ENCODE measurements around the gene GSG1L.
"Not testable (repeated sequence)": the region's sequence is repeated elsewhere in the genome, so short reads cannot be mapped to it uniquely, and the experiment has no call there.

Gene GSG1L

GRCh38 chr16:27745348-27745747 is 318.2 kb downstream of the GSG1L start:
- DNase-seq, result no peak

- DNase-seq, result no peak
These were observed 319.6 kb downstream of the GSG1L start for GRCh38 chr16:27743963-27744362.

- DNase-seq, result not testable (repeated sequence)
These were observed 320.5 kb downstream of the GSG1L start for GRCh38 chr16:27743001-27743400.

- DNase-seq, result no peak
These were observed 321.2 kb downstream of the GSG1L start for GRCh38 chr16:27742333-27742732.

- DNase-seq, result no peak
These were observed 322.9 kb downstream of the GSG1L start for GRCh38 chr16:27740496-27741201.

GRCh38 chr16:27739606-27740357 is 323.7 kb downstream of the GSG1L start:
- no peak for DNase-seq

GRCh38 chr16:27738596-27738995 is 324.9 kb downstream of the GSG1L start:
- DNase-seq, result no peak
